ENCODE measurements around the gene IL12RB1.
"Not testable (repeated sequence)": the region's sequence is repeated elsewhere in the genome, so short reads cannot be mapped to it uniquely, and the experiment has no call there.

IL12RB1 gene

DNA sequence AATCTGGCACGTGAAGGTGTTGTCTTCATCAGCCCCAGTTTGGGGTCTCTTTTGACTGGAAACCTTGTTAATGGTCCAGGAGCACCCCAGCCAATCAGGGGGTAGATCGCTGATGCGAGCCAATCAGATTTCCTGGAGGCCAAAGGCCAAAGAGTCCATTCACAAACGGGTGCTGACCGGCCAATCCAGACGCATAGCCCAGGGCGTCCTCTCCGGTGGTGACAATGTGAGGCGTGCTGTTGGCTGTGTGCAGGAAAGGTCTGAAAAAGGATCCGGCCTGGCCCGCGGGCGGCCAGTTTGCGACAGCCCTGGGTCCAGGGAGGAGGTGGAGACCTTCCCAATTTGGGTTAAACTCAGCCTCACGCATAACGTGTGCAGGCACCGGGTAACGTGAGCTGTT, 14.0 kb upstream of the IL12RB1 start:
- Mint-ChIP-seq H3K9me3 (no peaks in the 10 kb centered on the region), H3K27ac (no peak overlapping the region), H3K4me1 (peaks cover 53% of the 10 kb centered on the region), H3K27me3 (no peaks in the 10 kb centered on the region), H3K4me3 (no peak overlapping the region)
- no peak for DNase-seq
- no peak for ATAC-seq

- Mint-ChIP-seq H3K4me1 (peaks cover 50% of the 10 kb centered on the region), H3K9me3 (no peaks in the 10 kb centered on the region), H3K27me3 (no peaks in the 10 kb centered on the region), H3K4me3 (peak overlapping the region; percentile 90 to 96), H3K27ac (peak overlapping the region in 1 of 2 donors; percentile 92)
- no peak for ATAC-seq
- DNase-seq: no peak
These were observed 12.9 kb upstream of the IL12RB1 start for GRCh38 chr19:18099623-18099995.

GRCh38 chr19:18098891-18099622, 12.3 kb upstream of the IL12RB1 start:
- H3K27ac Mint-ChIP-seq: peak overlapping the region in 1 of 2 donors; percentile 92
- DNase-seq (peak; percentile 41 to 46), ATAC-seq (peak; percentile 56)
- H3K4me1 Mint-ChIP-seq: peaks cover 46% of the 10 kb centered on the region
- no peaks in the 10 kb centered on the region for H3K27me3 Mint-ChIP-seq
- H3K9me3 Mint-ChIP-seq: no peaks in the 10 kb centered on the region
- peak overlapping the region; percentile 90 to 96 for H3K4me3 Mint-ChIP-seq

DNA sequence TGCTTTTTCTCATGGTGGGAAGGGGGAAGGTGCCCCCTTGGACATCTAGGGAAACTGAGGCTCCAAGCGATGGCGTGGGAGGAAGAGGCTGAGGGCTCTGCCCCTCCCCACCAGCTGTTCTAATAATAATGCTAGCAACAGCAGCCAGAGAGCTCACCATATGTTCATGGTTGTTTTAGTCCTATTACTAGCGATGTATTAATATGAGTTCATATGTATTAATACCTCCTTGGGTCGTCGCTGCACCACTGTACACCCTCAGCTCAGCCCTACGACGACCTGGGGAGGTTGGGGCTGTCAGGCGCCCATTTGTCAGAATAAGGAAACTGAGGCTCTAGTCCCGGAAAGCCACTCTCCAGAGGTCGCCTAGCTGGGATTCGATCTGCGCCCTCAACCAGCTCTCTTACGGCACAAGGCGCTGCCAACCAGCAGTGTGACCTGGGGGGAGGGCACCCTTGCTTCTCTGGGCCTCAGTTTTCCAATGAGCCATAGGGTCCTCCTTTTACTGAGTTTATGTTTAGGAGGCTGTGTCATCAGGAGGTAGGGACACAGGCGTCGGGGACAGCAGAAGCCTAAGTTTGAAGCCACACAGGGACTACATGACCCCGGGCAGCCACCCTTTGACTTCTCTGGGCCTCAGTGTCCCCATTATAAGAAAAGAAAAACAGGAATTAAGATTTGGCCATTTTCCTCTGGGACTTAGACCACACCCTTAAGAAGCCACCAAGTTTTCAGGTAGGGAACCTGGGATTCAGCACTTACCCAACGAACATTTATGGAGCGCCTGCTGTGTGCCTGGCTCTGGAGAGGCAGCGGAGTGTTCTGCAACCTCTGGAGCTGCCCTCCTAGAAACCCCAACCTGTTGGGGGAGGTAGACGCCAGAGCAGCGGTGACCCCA, 11.5 kb upstream of the IL12RB1 start:
- peak overlapping the region; percentile 90 to 96 for H3K4me3 Mint-ChIP-seq
- DNase-seq (no peak), ATAC-seq (peak; percentile 44)
- H3K4me1 Mint-ChIP-seq: peaks cover 48% of the 10 kb centered on the region
- H3K27me3 Mint-ChIP-seq: no peaks in the 10 kb centered on the region
- H3K9me3 Mint-ChIP-seq: no peaks in the 10 kb centered on the region
- peak overlapping the region; percentile 26 to 92 for H3K27ac Mint-ChIP-seq

- peak within 1 kb of the TSS; percentile 90 to 96 for H3K4me3 Mint-ChIP-seq
- DNase-seq (peak; percentile 92 to 94), ATAC-seq (peak; percentile 95)
- H3K4me1 Mint-ChIP-seq: peaks cover 56% of the 10 kb centered on the region
- H3K27ac Mint-ChIP-seq: peak within 1 kb of the TSS; percentile 26 to 92
- H3K9me3 Mint-ChIP-seq: no peaks in the 10 kb centered on the region
- no peaks in the 10 kb centered on the region for H3K27me3 Mint-ChIP-seq
These were observed 10.7 kb upstream of the IL12RB1 start, which contains the start of gene MAST3 for GRCh38 chr19:18097217-18097992. TSS of gene MAST3 (plus strand) at chr19:18097778. CDS start at chr19:18097793, 15 bp downstream.

- no peak for DNase-seq
- no peak for ATAC-seq
- no peaks in the 10 kb centered on the region for H3K9me3 Mint-ChIP-seq
- no peaks in the 10 kb centered on the region for H3K27me3 Mint-ChIP-seq
- peaks cover 64% of the 10 kb centered on the region for H3K4me1 Mint-ChIP-seq
- H3K4me3 Mint-ChIP-seq: no peak overlapping the region
- no peak overlapping the region for H3K27ac Mint-ChIP-seq
These were observed 9.5 kb upstream of the IL12RB1 start for GRCh38 chr19:18096258-18096657.

GRCh38 chr19:18093439-18094161, 6.9 kb upstream of the IL12RB1 start:
- H3K4me1 Mint-ChIP-seq: peaks cover 70% of the 10 kb centered on the region
- no peak overlapping the region for H3K27ac Mint-ChIP-seq
- no peaks in the 10 kb centered on the region for H3K9me3 Mint-ChIP-seq
- DNase-seq (no peak), ATAC-seq (no peak)
- no peak overlapping the region for H3K4me3 Mint-ChIP-seq
- H3K27me3 Mint-ChIP-seq: no peaks in the 10 kb centered on the region

DNA sequence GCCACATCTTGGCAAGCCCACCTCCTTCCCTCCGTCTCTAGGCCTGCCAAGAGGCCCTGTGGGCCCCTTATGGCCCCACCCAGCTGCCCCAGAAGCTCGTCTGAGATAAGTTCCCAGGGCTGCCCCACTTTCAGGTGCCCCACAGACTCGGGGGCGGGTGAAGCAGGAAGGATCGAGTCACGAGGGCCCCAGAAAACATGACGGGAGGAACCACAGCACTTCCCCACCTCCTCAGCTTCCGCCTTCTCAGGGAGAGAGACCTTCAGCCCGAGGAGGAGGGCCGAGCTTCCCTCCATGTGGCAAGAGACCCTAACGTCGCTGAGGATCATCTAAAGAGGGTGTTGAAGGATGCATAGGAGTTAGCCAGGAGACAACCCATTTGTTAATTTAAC, 4.5 kb upstream of the IL12RB1 start:
- H3K4me1 Mint-ChIP-seq: peaks cover 78% of the 10 kb centered on the region
- peak overlapping the region; percentile 96 to 97 for H3K27ac Mint-ChIP-seq
- peak overlapping the region; percentile 68 to 78 for H3K4me3 Mint-ChIP-seq
- H3K27me3 Mint-ChIP-seq: no peaks in the 10 kb centered on the region
- H3K9me3 Mint-ChIP-seq: no peaks in the 10 kb centered on the region
- DNase-seq (peak; percentile 74 to 88), ATAC-seq (peak; percentile 82)

DNA sequence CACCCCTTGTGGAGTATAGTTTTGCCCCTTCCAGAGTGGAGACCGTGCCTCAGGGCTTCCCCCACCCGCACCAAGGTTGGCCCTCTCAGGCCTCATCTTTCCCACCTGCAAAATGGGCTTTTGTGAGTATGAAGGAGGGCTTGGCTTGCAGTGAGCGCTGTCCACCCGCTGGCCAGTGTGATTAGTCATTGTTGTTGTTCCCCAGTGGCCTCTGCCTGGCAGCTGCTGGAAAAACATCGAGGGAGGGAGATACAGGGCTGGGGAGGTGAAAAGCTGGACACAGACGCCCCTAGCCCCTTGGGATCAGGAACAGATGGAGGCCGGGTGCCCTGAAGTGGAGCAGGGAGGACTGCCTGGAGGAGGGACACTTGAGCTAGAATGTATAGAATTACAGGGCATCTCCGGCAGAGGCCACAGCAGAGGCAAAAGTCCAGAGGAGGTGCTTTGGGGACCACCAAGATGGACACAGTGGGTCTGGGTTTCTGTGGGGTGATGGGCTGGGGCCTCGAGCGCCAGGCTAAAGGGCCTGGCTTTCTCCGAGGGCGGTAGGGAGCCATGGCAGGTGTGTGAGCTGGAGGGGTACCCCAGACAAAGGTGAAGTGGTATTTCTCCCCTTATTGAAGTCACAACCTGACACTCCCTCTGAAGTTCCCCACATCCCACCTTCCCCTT, 3.9 kb upstream of the IL12RB1 start:
- peaks cover 76% of the 10 kb centered on the region for H3K4me1 Mint-ChIP-seq
- no peak for ATAC-seq
- H3K27me3 Mint-ChIP-seq: no peaks in the 10 kb centered on the region
- H3K27ac Mint-ChIP-seq: peak overlapping the region; percentile 96 to 97
- DNase-seq: no peak
- H3K4me3 Mint-ChIP-seq: peak overlapping the region; percentile 68 to 78
- no peaks in the 10 kb centered on the region for H3K9me3 Mint-ChIP-seq

DNA sequence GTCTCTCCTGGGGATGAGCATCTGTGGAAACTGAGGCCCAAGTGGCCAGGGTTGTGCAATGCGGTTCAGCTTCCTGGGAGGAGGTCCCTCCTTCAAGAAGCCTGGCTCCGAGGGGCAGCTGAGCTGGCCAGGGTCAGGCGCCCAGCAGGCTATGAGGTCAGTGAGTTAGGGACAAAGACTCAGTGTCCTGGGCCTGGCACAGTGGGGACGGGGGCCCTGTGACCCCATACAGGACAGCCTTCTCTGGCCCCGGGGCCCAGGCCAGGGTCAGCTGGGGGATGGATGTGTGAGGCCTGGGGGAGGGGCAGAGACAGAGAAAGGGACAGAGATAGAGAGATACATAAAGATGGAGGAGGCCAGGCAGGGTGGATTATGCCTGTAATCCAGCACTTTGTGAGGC, 3.0 kb upstream of the IL12RB1 start:
- H3K27me3 Mint-ChIP-seq: no peaks in the 10 kb centered on the region
- H3K4me3 Mint-ChIP-seq: peak overlapping the region; percentile 68 to 78
- ATAC-seq (no peak), DNase-seq (peak in 1 of 2 donors; percentile 28)
- peaks cover 0 to under 1% of the 10 kb centered on the region in 2 donors for H3K9me3 Mint-ChIP-seq
- H3K4me1 Mint-ChIP-seq: peaks cover 85% of the 10 kb centered on the region
- peak overlapping the region; percentile 90 to 96 for H3K27ac Mint-ChIP-seq

- peaks cover 91% of the 10 kb centered on the region for H3K4me1 Mint-ChIP-seq
- not testable (repeated sequence) for H3K27me3 Mint-ChIP-seq, H3K9me3 Mint-ChIP-seq
- H3K4me3 Mint-ChIP-seq: peak overlapping the region; percentile 68 to 78
- peak overlapping the region; percentile 90 to 96 for H3K27ac Mint-ChIP-seq
- peak; percentile 61 to 85 for DNase-seq
- ATAC-seq: peak; percentile 79
These were observed 2.4 kb upstream of the IL12RB1 start for GRCh38 chr19:18089096-18089541.

DNA sequence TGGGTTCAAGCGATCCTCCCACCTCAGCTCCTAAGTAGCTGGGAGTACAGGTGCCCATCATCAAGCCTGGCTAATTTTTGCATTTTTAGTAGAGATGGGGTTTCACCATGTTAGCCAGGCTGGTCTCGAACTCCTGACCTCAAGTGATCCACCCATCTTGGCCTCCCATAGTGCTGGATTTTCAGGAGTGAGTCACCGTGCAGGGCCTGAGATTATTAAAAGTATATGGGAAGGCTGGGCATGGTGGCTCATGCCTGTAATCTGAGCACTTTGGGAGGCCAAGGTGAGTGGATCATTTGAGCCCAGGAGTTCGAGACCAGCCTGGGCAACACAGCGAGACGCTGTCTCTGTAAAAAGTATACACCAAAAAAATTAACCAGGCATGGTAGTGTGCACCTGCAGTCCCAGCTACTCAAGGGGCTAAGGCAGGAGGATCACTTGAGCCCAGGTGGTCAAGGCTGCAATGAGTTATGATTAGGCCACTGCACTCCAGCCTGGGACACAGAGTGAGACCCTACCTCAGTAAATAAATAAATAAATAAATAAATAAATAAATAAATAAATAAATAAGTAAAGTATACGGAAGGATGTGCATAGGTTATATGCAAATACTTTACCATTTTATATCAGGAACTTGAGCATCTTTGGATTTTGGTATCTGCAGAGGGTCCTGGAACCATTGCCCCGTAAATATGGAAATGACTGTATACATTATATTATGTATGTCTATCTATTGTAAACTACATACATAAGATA, 854 bp downstream of the IL12RB1 start:
- H3K27me3 Mint-ChIP-seq: no peaks in the 10 kb centered on the region
- DNase-seq: no peak
- peak overlapping the region; percentile 94 to 98 for H3K4me3 Mint-ChIP-seq
- H3K9me3 Mint-ChIP-seq: peaks cover 10% of the 10 kb centered on the region in 2 donors
- H3K4me1 Mint-ChIP-seq: peaks cover 61% of the 10 kb centered on the region
- ATAC-seq: no peak
- peak overlapping the region; percentile 96 to 98 for H3K27ac Mint-ChIP-seq

GRCh38 chr19:18083929-18084684, 2.6 kb downstream of the IL12RB1 start:
- H3K4me3 Mint-ChIP-seq: peak overlapping the region in 1 of 2 donors; percentile 72
- peaks cover 10% of the 10 kb centered on the region in 2 donors for H3K9me3 Mint-ChIP-seq
- ATAC-seq: no peak
- no peaks in the 10 kb centered on the region for H3K27me3 Mint-ChIP-seq
- H3K27ac Mint-ChIP-seq: no peak overlapping the region
- H3K4me1 Mint-ChIP-seq: peaks cover 43% of the 10 kb centered on the region
- DNase-seq: no peak

Measured in stimulated activated naive CD8-positive, alpha-beta T cell treated with anti-CD3 and anti-CD28 coated beads, Interleukin-15, amount 100 ng/mL, for 72 hours (primary cell).